OCI-LY3 (cell line): ENCODE measurements around the gene TANK.
A peak's percentile ranks its signal among the peaks of the same experiment; 100 is the strongest.

Experiments
- H2AFZ ChIP-seq: fragments of 200-600, 300-600 bp; shearing (Covaris generic); 2 replicates; pipeline ENCODE4 v1.6.0; 2014; ENCODE audit warnings: antibody characterized with exemption, low read depth, low read length
- H3K27ac ChIP-seq: fragments of 200-600, 300-600 bp; sonication (generic); 2 replicates; pipeline ENCODE4 v1.5.1; 2014; ENCODE audit warnings: mild to moderate bottlenecking, low read length, moderate library complexity, mixed read lengths
- H3K27me3 ChIP-seq: fragments of 200-600, 300-600 bp; sonication (generic); 2 replicates; pipeline ENCODE4 v1.6.1; 2014; ENCODE audit warnings: low read depth, low read length, mixed read lengths
- H3K36me3 ChIP-seq: fragments of 200-600, 300-600 bp; sonication (generic); replicated peaks from 2 replicates; pipeline ENCODE3; 2014; ENCODE audit warnings: low read depth, low read length, mixed read lengths
- H3K4me1 ChIP-seq: fragments of 300-600, 200-600 bp; sonication (generic); 2 replicates; pipeline ENCODE4 v1.6.1; 2014; ENCODE audit warnings: low read length, mixed read lengths
- H3K4me2 ChIP-seq: fragments of 200-600, 300-600 bp; sonication (generic); 2 replicates; pipeline ENCODE4 v1.6.1; 2014; ENCODE audit warnings: low read length, mixed read lengths
- H3K4me3 ChIP-seq: fragments of 300-600, 200-600 bp; sonication (generic); 2 replicates; pipeline ENCODE4 v1.5.1; 2014; ENCODE audit warnings: antibody characterized with exemption, mild to moderate bottlenecking, low read length, moderate library complexity
- H3K79me2 ChIP-seq: fragments of 300-600, 200-600 bp; shearing (Covaris generic); 2 replicates; pipeline ENCODE4 v1.6.1; 2014; ENCODE audit warnings: mild to moderate bottlenecking, low read length, mixed read lengths
- H3K9ac ChIP-seq: fragments of 300-600, 200-600 bp; shearing (Covaris generic); 2 replicates; pipeline ENCODE4 v1.6.0; 2014; ENCODE audit warnings: mild to moderate bottlenecking, low read length, moderate library complexity
- H3K9me3 ChIP-seq: fragments of 200-600, 300-600 bp; shearing (Covaris generic); 2 replicates; pipeline ENCODE4 v1.6.1; 2014; ENCODE audit warnings: low read length, mixed read lengths; ENCODE audit not compliant: insufficient read depth
- H4K20me1 ChIP-seq: fragments of 200-600, 300-600 bp; sonication (generic); 2 replicates; pipeline ENCODE4 v1.6.1; 2016; ENCODE audit warnings: low read length, mixed read lengths; ENCODE audit not compliant: insufficient read depth
- CTCF ChIP-seq: fragments of 200-600, 300-600 bp; sonication (generic); IDR thresholded peaks from 2 replicates; pipeline ENCODE4 v1.5.1; 2014; ENCODE audit warnings: antibody characterized with exemption, low read length, low read depth
- EZH2phosphoT487 ChIP-seq: fragments of 200-600 bp; shearing (Covaris generic); IDR thresholded peaks from 2 replicates; pipeline ENCODE4 v1.6.1; 2018; ENCODE audit warnings: antibody characterized with exemption, mixed run types, low read depth

Gene TANK

GRCh38 chr2:161133366-161133765 lies 26.9 kb upstream of the TANK start:
- Histone ChIP-seq H3K27me3 (no peaks in the 10 kb centered on the region), H3K9me3 (no peaks in the 10 kb centered on the region), H3K9ac (no peak overlapping the region), H2AFZ (no peak overlapping the region), H3K4me1 (peaks cover 26% of the 10 kb centered on the region), H3K79me2 (peaks cover 22% of the 10 kb centered on the region), H4K20me1 (no peaks in the 10 kb centered on the region), H3K36me3 (no peaks in the 10 kb centered on the region), H3K27ac (no peak overlapping the region), H3K4me3 (no peak overlapping the region), H3K4me2 (no peak overlapping the region)
- TF ChIP-seq CTCF (no peak), EZH2phosphoT487 (no peak)

GRCh38 chr2:161134547-161135518 lies 25.4 kb upstream of the TANK start:
- TF ChIP-seq CTCF, result no peak
- no peak for TF ChIP-seq EZH2phosphoT487
- H3K4me1 ChIP-seq, result peaks cover 35% of the 10 kb centered on the region
- peak overlapping the region; percentile 86 for H2AFZ ChIP-seq
- H3K27me3 ChIP-seq, result no peaks in the 10 kb centered on the region
- H3K4me2 ChIP-seq, result peak overlapping the region; percentile 89
- H3K9ac ChIP-seq, result peak overlapping the region; percentile 90; the same call in 1 of the 2 replicates
- no peaks in the 10 kb centered on the region for H3K9me3 ChIP-seq
- peaks cover 6% of the 10 kb centered on the region; the same call in 1 of the 2 replicates for H4K20me1 ChIP-seq
- H3K36me3 ChIP-seq, result no peaks in the 10 kb centered on the region
- peaks cover 36% of the 10 kb centered on the region for H3K79me2 ChIP-seq
- H3K4me3 ChIP-seq, result peak overlapping the region; percentile 94
- no peak overlapping the region for H3K27ac ChIP-seq

- peaks cover 47% of the 10 kb centered on the region for H3K4me1 ChIP-seq
- H3K36me3 ChIP-seq, result peaks cover 10% of the 10 kb centered on the region
- peak overlapping the region; percentile 90 for H3K9ac ChIP-seq
- peaks cover 49% of the 10 kb centered on the region for H3K79me2 ChIP-seq
- peak overlapping the region; percentile 94 for H3K4me3 ChIP-seq
- H3K27ac ChIP-seq, result peak overlapping the region; percentile 98
- no peak for TF ChIP-seq CTCF
- no peak for TF ChIP-seq EZH2phosphoT487
- no peaks in the 10 kb centered on the region for H3K9me3 ChIP-seq
- no peaks in the 10 kb centered on the region for H3K27me3 ChIP-seq
- peak overlapping the region; percentile 89 for H3K4me2 ChIP-seq
- H4K20me1 ChIP-seq, result peaks cover 19% of the 10 kb centered on the region
- peak overlapping the region; percentile 68 for H2AFZ ChIP-seq
Observed at GRCh38 chr2:161135951-161136593, 24.2 kb upstream of the TANK start.
